Posterior vena cava (tissue), 2 donors: ENCODE results near the gene FLYWCH2. TPM values are rescaled to one million over a fixed set of nuclear protein-coding genes. Genes with fewer than 3 reads are reported as not detected.

ENCODE experiments used
- total RNA-seq, 2 donors: library from RNA; stranded (reverse); fragmentation: NEBNext Ultra II Directional; extraction: Animal tissue kit (Norgen Biotek cat#: 25700); gene quantifications; one replicate each; pipeline ENCODE4 v1.2.1, GENCODE V29; 2021
- donor health status: DM: yes; HTN: yes; CAD: no.
- donor health status: DM: yes; HTN: yes; CAD: no.

FLYWCH2 gene
- total RNA-seq, 2 donors from 2014 or later: 16.0 to 17.6 TPM

Other genes starting within 250 kb of the FLYWCH2 start
- gene KCTD5, start 200.7 kb upstream of the FLYWCH2 start, total RNA-seq: 10 to 100 TPM; 13.5 to 14.3 TPM
- 1 to 10 TPM in 1 of 2 donors, under 1 TPM in 1; 0.71 to 1.4 TPM for gene PRSS27, start 163.0 kb upstream of the FLYWCH2 start, total RNA-seq
- gene SRRM2, start 130.6 kb upstream of the FLYWCH2 start, total RNA-seq: 100 to 1,000 TPM; 320 to 360 TPM
- gene ELOB, start 105.9 kb upstream of the FLYWCH2 start, total RNA-seq: 100 to 1,000 TPM; 182 to 196 TPM
- not detected for gene PRSS33, start 95.7 kb upstream of the FLYWCH2 start, total RNA-seq
- gene PRSS41, start 84.7 kb upstream of the FLYWCH2 start, total RNA-seq: not detected
- not detected for gene PRSS21, start 66.0 kb upstream of the FLYWCH2 start, total RNA-seq
- gene ZG16B, start 52.9 kb upstream of the FLYWCH2 start, total RNA-seq: not detected
- not detected for gene PRSS22, start 25.0 kb upstream of the FLYWCH2 start, total RNA-seq
- gene FLYWCH1, start 28.7 kb downstream of the FLYWCH2 start, total RNA-seq: 10 to 100 TPM; 31.0 to 37.7 TPM
- not detected for gene KREMEN2, start 81.1 kb downstream of the FLYWCH2 start, total RNA-seq
- 1 to 10 TPM; 2.5 to 5.4 TPM for gene PAQR4, start 86.1 kb downstream of the FLYWCH2 start, total RNA-seq
- gene PKMYT1, start 97.2 kb downstream of the FLYWCH2 start, total RNA-seq: 1 to 10 TPM in 1 of 2 donors, under 1 TPM in 1; 0.76 to 1.6 TPM
- not detected for gene CLDN9, start 129.7 kb downstream of the FLYWCH2 start, total RNA-seq
- not detected for gene CLDN6, start 135.0 kb downstream of the FLYWCH2 start, total RNA-seq
- 100 to 1,000 TPM in 1 of 2 donors, 10 to 100 TPM in 1; 67.1 to 156 TPM for gene TNFRSF12A, start 137.2 kb downstream of the FLYWCH2 start, total RNA-seq
- 100 to 1,000 TPM in 1 of 2 donors, 10 to 100 TPM in 1; 63.3 to 104 TPM for gene HCFC1R1, start 140.7 kb downstream of the FLYWCH2 start, total RNA-seq
- gene THOC6, start 140.8 kb downstream of the FLYWCH2 start, total RNA-seq: 10 to 100 TPM; 21.6 to 25.7 TPM
- under 1 TPM in 1 of 2 donors, not detected in 1; 0.10 TPM for gene BICDL2, start 153.7 kb downstream of the FLYWCH2 start, total RNA-seq
- 1 to 10 TPM; 4.7 to 5.6 TPM for gene MMP25, start 163.3 kb downstream of the FLYWCH2 start, total RNA-seq
- gene IL32, start 182.4 kb downstream of the FLYWCH2 start, total RNA-seq: 10 to 100 TPM; 56.8 to 65.4 TPM
- not detected for gene ZSCAN10, start 216.1 kb downstream of the FLYWCH2 start, total RNA-seq
- gene ZNF205, start 229.4 kb downstream of the FLYWCH2 start, total RNA-seq: 1 to 10 TPM; 7.6 to 8.3 TPM